ENCODE measurements around the gene VPS13D. TPM values are rescaled to one million over a fixed set of nuclear protein-coding genes. Genes with fewer than 3 reads are reported as not detected.
A peak's percentile ranks its signal among the peaks of the same experiment; 100 is the strongest.

The VPS13D gene
- total RNA-seq, 1 donor from 2014 or later, result 88.9 TPM

- intact Hi-C loops (cut with DNase I), result no loop called here
- Histone ChIP-seq H3K4me1 (peaks cover 32% of the 10 kb centered on the region), H3K27me3 (no peaks in the 10 kb centered on the region), H3K4me3 (no peak overlapping the region), H3K27ac (no peak overlapping the region), H3K36me3 (no peaks in the 10 kb centered on the region), H3K9me3 (no peaks in the 10 kb centered on the region)
- TF ChIP-seq POLR2AphosphoS5 (IDR thresholded peaks at IDR 0.05; ENCODE audit: insufficient read depth in 1 of 2, low read depth in 1 of 2), result no peak
- no peak for TF ChIP-seq CTCF (IDR thresholded peaks at IDR 0.05)
- no peak for TF ChIP-seq POLR2A (IDR thresholded peaks at IDR 0.05)
- DNase-seq (ENCODE audit: extremely low spot score in 2 of 2), result no peak
Observed at GRCh38 chr1:12228979-12229378, 851 bp upstream of the VPS13D start.

- Histone ChIP-seq H3K27ac (no peak overlapping the region), H3K4me1 (peaks cover 34% of the 10 kb centered on the region), H3K36me3 (no peaks in the 10 kb centered on the region), H3K4me3 (peak overlapping the region; percentile 95 to 99), H3K27me3 (no peaks in the 10 kb centered on the region), H3K9me3 (no peaks in the 10 kb centered on the region)
- intact Hi-C loops (cut with DNase I), result no loop called here
- TF ChIP-seq CTCF (IDR thresholded peaks at IDR 0.05) (no peak), POLR2A (IDR thresholded peaks at IDR 0.05) (no peak), POLR2AphosphoS5 (IDR thresholded peaks at IDR 0.05; ENCODE audit: insufficient read depth in 1 of 2, low read depth in 1 of 2) (no peak)
- DNase-seq (ENCODE audit: extremely low spot score in 2 of 2), result no peak
Observed at GRCh38 chr1:12229386-12229834, 420 bp upstream of the VPS13D start.

- no peaks in the 10 kb centered on the region for H3K9me3 ChIP-seq
- intact Hi-C loops (cut with DNase I), result no loop called here
- peaks cover 0 to 11% of the 10 kb centered on the region in 2 donors for H3K36me3 ChIP-seq
- no peaks in the 10 kb centered on the region for H3K27me3 ChIP-seq
- H3K27ac ChIP-seq, result peak overlapping the region; percentile 86
- peaks cover 34% of the 10 kb centered on the region for H3K4me1 ChIP-seq
- H3K4me3 ChIP-seq, result peak overlapping the region; percentile 95 to 99
- DNase-seq (ENCODE audit: extremely low spot score in 2 of 2), result no peak
- TF ChIP-seq POLR2AphosphoS5 (IDR thresholded peaks at IDR 0.05; ENCODE audit: insufficient read depth in 1 of 2, low read depth in 1 of 2), result peak in 1 of 2 donors; percentile 50
- no peak for TF ChIP-seq POLR2A (IDR thresholded peaks at IDR 0.05)
- TF ChIP-seq CTCF (IDR thresholded peaks at IDR 0.05), result no peak
Observed at GRCh38 chr1:12230549-12231275, 882 bp downstream of the VPS13D start.

- DNase-seq (ENCODE audit: extremely low spot score in 2 of 2), result no peak
- peaks cover 34% of the 10 kb centered on the region for H3K4me1 ChIP-seq
- H3K27ac ChIP-seq, result peak overlapping the region; percentile 86
- TF ChIP-seq POLR2A (IDR thresholded peaks at IDR 0.05) (no peak), CTCF (IDR thresholded peaks at IDR 0.05) (no peak), POLR2AphosphoS5 (IDR thresholded peaks at IDR 0.05; ENCODE audit: insufficient read depth in 1 of 2, low read depth in 1 of 2) (no peak)
- no peaks in the 10 kb centered on the region for H3K9me3 ChIP-seq
- peaks cover 0 to 16% of the 10 kb centered on the region in 2 donors for H3K36me3 ChIP-seq
- H3K4me3 ChIP-seq, result peak overlapping the region; percentile 95 to 99
- H3K27me3 ChIP-seq, result no peaks in the 10 kb centered on the region
- intact Hi-C loops (cut with DNase I), result no loop called here
Observed at GRCh38 chr1:12231276-12231595, 1.4 kb downstream of the VPS13D start.

GRCh38 chr1:12232221-12232620, 2.4 kb downstream of the VPS13D start:
- Histone ChIP-seq H3K36me3 (peaks cover 0 to 25% of the 10 kb centered on the region in 2 donors), H3K4me1 (peaks cover 34% of the 10 kb centered on the region), H3K27me3 (no peaks in the 10 kb centered on the region), H3K9me3 (no peaks in the 10 kb centered on the region), H3K27ac (peak overlapping the region; percentile 86), H3K4me3 (no peak overlapping the region)
- intact Hi-C loops (cut with DNase I), result no loop called here
- DNase-seq (ENCODE audit: extremely low spot score in 2 of 2), result no peak
- TF ChIP-seq POLR2AphosphoS5 (IDR thresholded peaks at IDR 0.05; ENCODE audit: insufficient read depth in 1 of 2, low read depth in 1 of 2), result peak in 1 of 2 donors; percentile 83
- TF ChIP-seq CTCF (IDR thresholded peaks at IDR 0.05), result no peak
- TF ChIP-seq POLR2A (IDR thresholded peaks at IDR 0.05), result no peak

Measured in vagina (tissue), 2 donors.